D721Med (cell line): ENCODE results near the gene ADAT2.

Experiments used
- DNase-seq: peaks from one replicate; pipeline ENCODE4 v3.0.0; 2011; ENCODE audit warnings: low spot score; ENCODE audit not compliant: insufficient read length
- FAIRE-seq: peaks from 2 replicates; lab custom pipeline; 2011; peaks lifted over from hg19 to GRCh38; lab: Jason Lieb, UNC
- CTCF ChIP-seq: IDR thresholded peaks from 2 replicates; pipeline ENCODE4 v1.5.1; 2012; ENCODE audit warnings: mild to moderate bottlenecking, control low read depth; ENCODE audit not compliant: insufficient read depth; ENCODE audit errors: missing control alignments

The ADAT2 gene

GRCh38 chr6:143441010-143441409 lies 9.5 kb downstream of the ADAT2 start:
- TF ChIP-seq CTCF = no peak
- FAIRE-seq = no peak
- no peak for DNase-seq

GRCh38 chr6:143432588-143432987 lies 17.9 kb downstream of the ADAT2 start:
- TF ChIP-seq CTCF = no peak
- FAIRE-seq = no peak

GRCh38 chr6:143431226-143431625 lies 19.3 kb downstream of the ADAT2 start:
- DNase-seq = no peak
- no peak for TF ChIP-seq CTCF
- FAIRE-seq = no peak

More at GRCh38 chr6:143432588-143432987, 17.9 kb downstream of the ADAT2 start:
- no peak for DNase-seq

- no peak for TF ChIP-seq CTCF
- FAIRE-seq = no peak
- DNase-seq = no peak
Measured at GRCh38 chr6:143429970-143430369, 20.5 kb downstream of the ADAT2 start.

- DNase-seq = no peak
- FAIRE-seq = no peak
- TF ChIP-seq CTCF = peak; percentile 95
Measured at GRCh38 chr6:143427109-143427817, 23.2 kb downstream of the ADAT2 start.

- no peak for TF ChIP-seq CTCF
- FAIRE-seq = no peak
- no peak for DNase-seq
Measured at GRCh38 chr6:143426026-143426425, 24.5 kb downstream of the ADAT2 start.

GRCh38 chr6:143419526-143419925 lies 31.0 kb downstream of the ADAT2 start:
- TF ChIP-seq CTCF = no peak
- no peak for FAIRE-seq
- no peak for DNase-seq
